Neural cell (in vitro differentiated cells): Measurements from ENCODE around the gene PRADC1. TPM values are rescaled to one million over a fixed set of nuclear protein-coding genes. Genes with fewer than 3 reads are reported as not detected.

ENCODE experiments used
- H2AFZ ChIP-seq: fragments of 200-600, 300-800 bp; sonication (generic), shearing (Covaris generic); 2 replicates; pipeline ENCODE4 v1.6.0; 2014; ENCODE audit warnings: low read depth, mild to moderate bottlenecking, antibody characterized with exemption, low read length, moderate library complexity
- H3F3A ChIP-seq: fragments of 200-600 bp; shearing (Covaris generic); 2 replicates; pipeline ENCODE4 v1.6.1; 2016; ENCODE audit warnings: mild to moderate bottlenecking, moderate library complexity, mixed read lengths, antibody characterized with exemption, low read length; ENCODE audit not compliant: insufficient read depth, poor library complexity, severe bottlenecking
- H3K27ac ChIP-seq: fragments of 200-600, 300-800 bp; sonication (generic), shearing (Covaris generic); 2 replicates; pipeline ENCODE4 v1.5.1; 2014; ENCODE audit warnings: mild to moderate bottlenecking, low read length, moderate library complexity
- H3K27me3 ChIP-seq: fragments of 300-800, 200-600 bp; sonication (generic), shearing (Covaris generic); 2 replicates; pipeline ENCODE4 v1.6.0; 2014; ENCODE audit warnings: mild to moderate bottlenecking, low read depth, low read length, moderate library complexity; ENCODE audit not compliant: insufficient read depth
- H3K36me3 ChIP-seq: fragments of 300-800, 200-600 bp; sonication (generic), shearing (Covaris generic); 2 replicates; pipeline ENCODE4 v1.5.1; 2014; ENCODE audit warnings: mild to moderate bottlenecking, antibody characterized with exemption, low read length, moderate library complexity; ENCODE audit not compliant: insufficient read depth
- H3K4me2 ChIP-seq: fragments of 300-800, 200-600 bp; sonication (generic), shearing (Covaris generic); 2 replicates; pipeline ENCODE4 v1.6.0; 2014; ENCODE audit warnings: mild to moderate bottlenecking, low read length
- H3K4me3 ChIP-seq: fragments of 300-800, 200-600 bp; sonication (generic), shearing (Covaris generic); 2 replicates; pipeline ENCODE4 v1.5.1; 2014; ENCODE audit warnings: mild to moderate bottlenecking, low read length, moderate library complexity
- H3K79me2 ChIP-seq: fragments of 200-600 bp; shearing (Covaris generic); replicated peaks from 2 replicates; pipeline ENCODE4 v1.6.0; 2014; ENCODE audit warnings: mild to moderate bottlenecking, low read length, moderate library complexity; ENCODE audit not compliant: insufficient read depth
- H3K9ac ChIP-seq: fragments of 300-800, 200-600 bp; sonication (generic), shearing (Covaris generic); 2 replicates; pipeline ENCODE4 v1.6.1; 2016; ENCODE audit warnings: mild to moderate bottlenecking, low read length, mixed read lengths
- H3K9me2 ChIP-seq: fragments of 200-600 bp; shearing (Covaris generic); 2 replicates; pipeline ENCODE4 v1.6.1; 2016; ENCODE audit warnings: mild to moderate bottlenecking, low read length, mixed read lengths; ENCODE audit not compliant: insufficient read depth
- H3K9me3 ChIP-seq: fragments of 200-600, 300-800 bp; sonication (generic), shearing (Covaris generic); 2 replicates; pipeline ENCODE4 v1.6.1; 2016; ENCODE audit warnings: mild to moderate bottlenecking, mixed run types, low read length, moderate library complexity, mixed read lengths
- H4K20me1 ChIP-seq: fragments of 200-600 bp; shearing (Covaris generic); 2 replicates; pipeline ENCODE4 v1.6.1; 2016; ENCODE audit warnings: mild to moderate bottlenecking, mixed run types; ENCODE audit not compliant: insufficient read depth
- CTCF ChIP-seq: fragments of 450-650 bp; IDR thresholded peaks from 2 replicates; pipeline ENCODE4 v1.5.1; 2014; ENCODE audit warnings: antibody characterized with exemption, mild to moderate bottlenecking, moderate library complexity; ENCODE audit not compliant: poor library complexity, severe bottlenecking
- EP300 ChIP-seq: fragments of 450-650 bp; conservative IDR thresholded peaks from 2 replicates; pipeline ENCODE4 v1.6.1; 2014; ENCODE audit warnings: antibody characterized with exemption, mild to moderate bottlenecking, moderate library complexity; ENCODE audit not compliant: poor library complexity, severe bottlenecking
- EZH2 ChIP-seq: fragments of 200-600, 300-800 bp; shearing (Covaris generic), sonication (generic); IDR thresholded peaks from 2 replicates; pipeline ENCODE4 v1.6.1; 2014; ENCODE audit warnings: antibody characterized with exemption, low read length, borderline replicate concordance, mild to moderate bottlenecking; ENCODE audit not compliant: insufficient read depth, poor library complexity, severe bottlenecking
- MXI1 ChIP-seq: fragments of 450-650 bp; conservative IDR thresholded peaks from 2 replicates; pipeline ENCODE4 v1.6.1; 2014; ENCODE audit warnings: antibody characterized with exemption, mild to moderate bottlenecking; ENCODE audit not compliant: poor library complexity, severe bottlenecking
- POLR2AphosphoS5 ChIP-seq: IDR thresholded peaks from 2 replicates; pipeline ENCODE4 v1.6.1; 2012
- RAD21 ChIP-seq: fragments of 450-650 bp; conservative IDR thresholded peaks from 2 replicates; pipeline ENCODE4 v1.6.1; 2014; ENCODE audit warnings: antibody characterized with exemption, mild to moderate bottlenecking, moderate library complexity
- SMC3 ChIP-seq: fragments of 450-650 bp; conservative IDR thresholded peaks from 2 replicates; pipeline ENCODE4 v1.6.1; 2014; ENCODE audit warnings: antibody characterized with exemption, mild to moderate bottlenecking, moderate library complexity; ENCODE audit not compliant: poor library complexity
- TAF1 ChIP-seq: IDR thresholded peaks from 2 replicates; pipeline ENCODE4 v1.6.1; 2012; ENCODE audit warnings: low read depth
- polyA plus RNA-seq: library from polyadenylated mRNA; depleted of rRNA; stranded (reverse); fragments of >200 nt; gene quantifications from 2 replicates; pipeline ENCODE4 v1.2.3, GENCODE V29; 2014
- TF ChIP-seq, protein P1 (sequence below): IDR thresholded peaks from 2 replicates; pipeline ENCODE4 v1.6.1; 2012; ENCODE audit warnings: borderline replicate concordance

The PRADC1 gene
- polyA plus RNA-seq, 1 donor from 2014 or later: 36.5 TPM

DNA sequence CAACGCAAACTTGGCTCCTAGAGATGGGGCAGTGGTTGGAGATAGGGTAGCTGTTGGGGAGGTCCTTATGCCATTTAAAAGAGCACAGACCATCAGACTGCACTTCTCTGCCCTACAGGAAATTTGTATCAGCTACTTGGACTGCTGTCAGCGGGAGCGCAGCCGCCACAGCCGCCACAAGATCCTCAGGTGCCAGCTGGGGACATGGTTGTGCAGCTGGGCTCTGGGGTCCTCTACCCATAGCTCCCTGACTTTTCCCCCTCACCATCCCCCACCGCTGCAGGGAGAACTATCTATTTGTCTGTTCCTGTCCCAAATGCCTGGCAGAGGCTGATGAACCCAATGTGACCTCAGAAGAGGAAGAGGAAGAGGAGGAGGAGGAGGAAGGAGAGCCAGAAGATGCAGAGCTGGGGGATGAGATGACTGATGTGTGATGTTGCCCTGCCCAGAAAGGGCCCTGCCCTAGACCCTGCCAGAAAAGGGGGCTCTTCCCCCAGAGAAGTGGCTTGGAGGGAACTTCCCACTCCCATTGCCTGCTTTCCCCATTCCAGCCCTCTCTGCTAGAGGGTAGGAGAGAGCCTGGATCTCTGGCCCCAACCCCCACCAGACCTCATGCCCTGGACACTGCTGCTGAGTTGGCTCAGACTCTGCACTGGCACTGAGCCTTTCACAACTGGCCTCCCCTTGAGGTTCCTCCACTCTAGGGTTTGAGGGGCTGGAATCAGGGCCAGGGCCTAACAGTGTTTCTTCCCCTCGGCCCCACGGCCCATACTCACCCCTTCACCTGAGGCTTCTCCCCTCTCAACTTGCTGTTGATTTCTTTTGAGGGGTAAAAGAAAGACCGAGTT is 7.3 kb downstream of the PRADC1 start:
- Histone ChIP-seq H3K27me3 (no peaks in the 10 kb centered on the region), H3K4me3 (no peak overlapping the region), H3K27ac (no peak overlapping the region), H3K4me2 (no peak overlapping the region), H3K79me2 (no peaks in the 10 kb centered on the region), H3K36me3 (no peaks in the 10 kb centered on the region), H3K9ac (no peak overlapping the region), H3F3A (no peaks in the 10 kb centered on the region), H3K9me2 (no peaks in the 10 kb centered on the region), H3K9me3 (no peaks in the 10 kb centered on the region), H4K20me1 (no peaks in the 10 kb centered on the region), H2AFZ (no peak overlapping the region)
- no peak for TF ChIP-seq TAF1
- TF ChIP-seq SMC3: no peak
- no peak for TF ChIP-seq EZH2
- no peak for TF ChIP-seq MXI1
- TF ChIP-seq RAD21: no peak
- TF ChIP-seq, protein P1, sequence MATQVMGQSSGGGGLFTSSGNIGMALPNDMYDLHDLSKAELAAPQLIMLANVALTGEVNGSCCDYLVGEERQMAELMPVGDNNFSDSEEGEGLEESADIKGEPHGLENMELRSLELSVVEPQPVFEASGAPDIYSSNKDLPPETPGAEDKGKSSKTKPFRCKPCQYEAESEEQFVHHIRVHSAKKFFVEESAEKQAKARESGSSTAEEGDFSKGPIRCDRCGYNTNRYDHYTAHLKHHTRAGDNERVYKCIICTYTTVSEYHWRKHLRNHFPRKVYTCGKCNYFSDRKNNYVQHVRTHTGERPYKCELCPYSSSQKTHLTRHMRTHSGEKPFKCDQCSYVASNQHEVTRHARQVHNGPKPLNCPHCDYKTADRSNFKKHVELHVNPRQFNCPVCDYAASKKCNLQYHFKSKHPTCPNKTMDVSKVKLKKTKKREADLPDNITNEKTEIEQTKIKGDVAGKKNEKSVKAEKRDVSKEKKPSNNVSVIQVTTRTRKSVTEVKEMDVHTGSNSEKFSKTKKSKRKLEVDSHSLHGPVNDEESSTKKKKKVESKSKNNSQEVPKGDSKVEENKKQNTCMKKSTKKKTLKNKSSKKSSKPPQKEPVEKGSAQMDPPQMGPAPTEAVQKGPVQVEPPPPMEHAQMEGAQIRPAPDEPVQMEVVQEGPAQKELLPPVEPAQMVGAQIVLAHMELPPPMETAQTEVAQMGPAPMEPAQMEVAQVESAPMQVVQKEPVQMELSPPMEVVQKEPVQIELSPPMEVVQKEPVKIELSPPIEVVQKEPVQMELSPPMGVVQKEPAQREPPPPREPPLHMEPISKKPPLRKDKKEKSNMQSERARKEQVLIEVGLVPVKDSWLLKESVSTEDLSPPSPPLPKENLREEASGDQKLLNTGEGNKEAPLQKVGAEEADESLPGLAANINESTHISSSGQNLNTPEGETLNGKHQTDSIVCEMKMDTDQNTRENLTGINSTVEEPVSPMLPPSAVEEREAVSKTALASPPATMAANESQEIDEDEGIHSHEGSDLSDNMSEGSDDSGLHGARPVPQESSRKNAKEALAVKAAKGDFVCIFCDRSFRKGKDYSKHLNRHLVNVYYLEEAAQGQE: no peak
- TF ChIP-seq CTCF: no peak
- TF ChIP-seq EP300: no peak
- no peak for TF ChIP-seq POLR2AphosphoS5

DNA sequence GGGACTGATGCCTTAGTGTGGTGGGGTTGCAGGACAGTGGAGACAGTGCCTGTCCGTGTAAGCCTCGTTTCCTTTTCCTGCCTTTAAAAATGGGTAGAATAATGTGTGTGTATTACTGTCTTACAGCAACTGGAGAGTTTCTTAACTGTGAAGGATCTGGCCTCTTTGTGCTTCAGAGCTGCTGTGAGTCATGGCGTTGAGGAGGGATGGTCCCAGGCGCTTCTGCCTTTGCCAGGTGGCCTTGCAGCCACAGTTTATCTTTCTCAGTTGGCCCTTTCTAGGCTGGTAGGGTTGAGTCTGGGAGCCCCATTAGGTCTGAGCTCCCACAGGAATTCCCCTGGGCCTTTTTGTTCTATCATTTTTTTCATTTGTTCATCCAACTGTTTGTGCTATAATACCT is 9.2 kb downstream of the PRADC1 start:
- H2AFZ ChIP-seq: no peak overlapping the region
- H3K9me3 ChIP-seq: no peaks in the 10 kb centered on the region
- H3K9me2 ChIP-seq: no peaks in the 10 kb centered on the region
- no peak for TF ChIP-seq TAF1
- TF ChIP-seq POLR2AphosphoS5: no peak
- no peak for TF ChIP-seq CTCF
- TF ChIP-seq RAD21: no peak
- no peak for TF ChIP-seq MXI1
- TF ChIP-seq, protein P1: no peak
- no peak for TF ChIP-seq EP300
- TF ChIP-seq SMC3: no peak
- TF ChIP-seq EZH2: no peak
- H3K27ac ChIP-seq: no peak overlapping the region
- no peaks in the 10 kb centered on the region for H3F3A ChIP-seq
- no peak overlapping the region for H3K4me2 ChIP-seq
- no peak overlapping the region for H3K4me3 ChIP-seq
- H4K20me1 ChIP-seq: no peaks in the 10 kb centered on the region
- H3K79me2 ChIP-seq: no peaks in the 10 kb centered on the region
- H3K9ac ChIP-seq: no peak overlapping the region
- H3K27me3 ChIP-seq: no peaks in the 10 kb centered on the region
- H3K36me3 ChIP-seq: peaks cover 6% of the 10 kb centered on the region
